Measurements from ENCODE around the gene SH3GLB2. TPM values are rescaled to one million over a fixed set of nuclear protein-coding genes. Genes with fewer than 3 reads are reported as not detected.

SH3GLB2 gene
- total and polyA plus RNA-seq, 10 of the 15 experiments (the other 5 are each of a cell fraction or from before 2014, with no cell fraction given): 0.21 to 61.3 (median 30.8) TPM

DNA sequence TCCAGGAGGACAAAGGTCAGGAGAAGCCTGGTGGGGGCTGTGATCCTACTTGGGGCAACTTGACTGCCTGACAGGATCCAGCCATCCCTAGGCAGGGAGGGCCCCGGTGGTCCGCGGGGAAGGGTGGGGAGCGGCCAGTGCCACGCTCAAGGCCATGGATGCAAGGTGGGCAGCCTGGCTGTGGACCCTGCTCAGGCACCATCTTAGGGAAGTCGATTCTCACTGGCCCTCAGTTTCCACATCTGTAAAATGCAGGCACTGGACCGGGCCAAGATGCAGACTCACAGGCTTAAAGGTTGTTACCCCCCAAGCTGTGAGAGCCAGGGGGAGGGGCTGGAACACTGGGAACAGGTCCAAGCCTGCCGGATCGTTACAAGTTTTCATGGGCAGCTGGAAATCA is 44.0 kb upstream of the SH3GLB2 start:
- intact Hi-C loops (cut with micrococcal nuclease; ENCODE audit: unreplicated experiment) (no loop called here), in situ Hi-C loops (cut with MboI) (no loop called here)
- H3K79me2 ChIP-seq (ENCODE audit: control insufficient read depth, insufficient read depth, low read length): no peaks in the 10 kb centered on the region
- H3K9me3 ChIP-seq (replicated peaks; ENCODE audit: control insufficient read depth, insufficient read depth, low read length): no peaks in the 10 kb centered on the region
- no TSS peak for BruUV-seq (replicated peaks)
- DNase-seq (ENCODE audit: low read depth, low spot score) (no peak), ATAC-seq (no peak), FAIRE-seq (no peak)
- SMC1A ChIA-PET (ENCODE audit: uncharacterized antibody, unreplicated experiment): no interaction called here
- H3K4me3 ChIP-seq: no peak overlapping the region
- POLR2A ChIA-PET: no interaction called here
- no peak overlapping the region for H2AFZ ChIP-seq (ENCODE audit: control insufficient read depth, low read depth, low read length)
- no peak overlapping the region for H3K27ac ChIP-seq (ENCODE audit: control insufficient read depth, insufficient read depth)
- WGBS (ENCODE audit: insufficient coverage, insufficient replicate concordance, low lambda C conversion rate, missing lambda C conversion rate): 92% methylated on average over 9 of the region's 9 CpGs
- no peak overlapping the region for H3K4me2 ChIP-seq (ENCODE audit: control insufficient read depth, insufficient read depth)
- H3K27me3 ChIP-seq (replicated peaks in 1 of 2; ENCODE audit: control insufficient read depth in 2 of 2, insufficient read depth in 2 of 2, low read length in 1 of 2): no peaks in the 10 kb centered on the region
- CTCF ChIA-PET: no interaction called here
- no peak overlapping the region for H3K9ac ChIP-seq (ENCODE audit: control insufficient read depth, insufficient read depth, low read length)
- no peaks in the 10 kb centered on the region; a peak in 2 of 4 replicates for H3K36me3 ChIP-seq (ENCODE audit: control insufficient read depth in 2 of 2, insufficient read depth in 2 of 2, low read length in 1 of 2)
- RAD21 ChIA-PET (ENCODE audit: unreplicated experiment): no interaction called here
- no peaks in the 10 kb centered on the region for H4K20me1 ChIP-seq (ENCODE audit: control insufficient read depth, insufficient read depth)
- H3K4me1 ChIP-seq (ENCODE audit: control insufficient read depth, insufficient read depth, low read length): peaks cover 12% of the 10 kb centered on the region
- TF ChIP-seq JUNB (IDR thresholded peaks at IDR 0.05): no peak
- TF ChIP-seq, protein P1, sequence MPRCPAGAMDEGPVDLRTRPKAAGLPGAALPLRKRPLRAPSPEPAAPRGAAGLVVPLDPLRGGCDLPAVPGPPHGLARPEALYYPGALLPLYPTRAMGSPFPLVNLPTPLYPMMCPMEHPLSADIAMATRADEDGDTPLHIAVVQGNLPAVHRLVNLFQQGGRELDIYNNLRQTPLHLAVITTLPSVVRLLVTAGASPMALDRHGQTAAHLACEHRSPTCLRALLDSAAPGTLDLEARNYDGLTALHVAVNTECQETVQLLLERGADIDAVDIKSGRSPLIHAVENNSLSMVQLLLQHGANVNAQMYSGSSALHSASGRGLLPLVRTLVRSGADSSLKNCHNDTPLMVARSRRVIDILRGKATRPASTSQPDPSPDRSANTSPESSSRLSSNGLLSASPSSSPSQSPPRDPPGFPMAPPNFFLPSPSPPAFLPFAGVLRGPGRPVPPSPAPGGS (IDR thresholded peaks at IDR 0.05; ENCODE audit: borderline replicate concordance, insufficient read depth, low read depth, low read length, poor library complexity, severe bottlenecking): no peak
- no peak for TF ChIP-seq DPF2 (IDR thresholded peaks at IDR 0.05)
- no peak for TF ChIP-seq NBN (IDR thresholded peaks at IDR 0.05)
- TF ChIP-seq, protein P2, sequence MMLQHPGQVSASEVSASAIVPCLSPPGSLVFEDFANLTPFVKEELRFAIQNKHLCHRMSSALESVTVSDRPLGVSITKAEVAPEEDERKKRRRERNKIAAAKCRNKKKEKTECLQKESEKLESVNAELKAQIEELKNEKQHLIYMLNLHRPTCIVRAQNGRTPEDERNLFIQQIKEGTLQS (IDR thresholded peaks at IDR 0.05; ENCODE audit: borderline replicate concordance, extremely low read depth, low read depth, low read length): no peak
- TF ChIP-seq NR2F1 (conservative IDR thresholded peaks at IDR 0.05): no peak
- no peak for TF ChIP-seq CHD2 (IDR thresholded peaks at IDR 0.05; ENCODE audit: borderline replicate concordance, low read depth, low read length)
- TF ChIP-seq NR2C1 (IDR thresholded peaks at IDR 0.05): no peak
- TF ChIP-seq TARDBP (IDR thresholded peaks at IDR 0.05; ENCODE audit: borderline replicate concordance): no peak
- TF ChIP-seq, protein P3, sequence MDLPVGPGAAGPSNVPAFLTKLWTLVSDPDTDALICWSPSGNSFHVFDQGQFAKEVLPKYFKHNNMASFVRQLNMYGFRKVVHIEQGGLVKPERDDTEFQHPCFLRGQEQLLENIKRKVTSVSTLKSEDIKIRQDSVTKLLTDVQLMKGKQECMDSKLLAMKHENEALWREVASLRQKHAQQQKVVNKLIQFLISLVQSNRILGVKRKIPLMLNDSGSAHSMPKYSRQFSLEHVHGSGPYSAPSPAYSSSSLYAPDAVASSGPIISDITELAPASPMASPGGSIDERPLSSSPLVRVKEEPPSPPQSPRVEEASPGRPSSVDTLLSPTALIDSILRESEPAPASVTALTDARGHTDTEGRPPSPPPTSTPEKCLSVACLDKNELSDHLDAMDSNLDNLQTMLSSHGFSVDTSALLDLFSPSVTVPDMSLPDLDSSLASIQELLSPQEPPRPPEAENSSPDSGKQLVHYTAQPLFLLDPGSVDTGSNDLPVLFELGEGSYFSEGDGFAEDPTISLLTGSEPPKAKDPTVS (IDR thresholded peaks at IDR 0.05; ENCODE audit: low read depth, low read length): no peak
- no peak for TF ChIP-seq FOXM1 (IDR thresholded peaks at IDR 0.05; ENCODE audit: low read depth, low read length)
- TF ChIP-seq NFYB (IDR thresholded peaks at IDR 0.05; ENCODE audit: insufficient read depth, low read depth, low read length): no peak
- no peak for TF ChIP-seq GATAD2B (conservative IDR thresholded peaks at IDR 0.05; ENCODE audit: low read depth)
- no peak for TF ChIP-seq GABPA (IDR thresholded peaks at IDR 0.05; ENCODE audit: low read depth)
- TF ChIP-seq PRDM15 (CRISPR knock-in tag; IDR thresholded peaks at IDR 0.05): no peak
- TF ChIP-seq, protein P4, sequence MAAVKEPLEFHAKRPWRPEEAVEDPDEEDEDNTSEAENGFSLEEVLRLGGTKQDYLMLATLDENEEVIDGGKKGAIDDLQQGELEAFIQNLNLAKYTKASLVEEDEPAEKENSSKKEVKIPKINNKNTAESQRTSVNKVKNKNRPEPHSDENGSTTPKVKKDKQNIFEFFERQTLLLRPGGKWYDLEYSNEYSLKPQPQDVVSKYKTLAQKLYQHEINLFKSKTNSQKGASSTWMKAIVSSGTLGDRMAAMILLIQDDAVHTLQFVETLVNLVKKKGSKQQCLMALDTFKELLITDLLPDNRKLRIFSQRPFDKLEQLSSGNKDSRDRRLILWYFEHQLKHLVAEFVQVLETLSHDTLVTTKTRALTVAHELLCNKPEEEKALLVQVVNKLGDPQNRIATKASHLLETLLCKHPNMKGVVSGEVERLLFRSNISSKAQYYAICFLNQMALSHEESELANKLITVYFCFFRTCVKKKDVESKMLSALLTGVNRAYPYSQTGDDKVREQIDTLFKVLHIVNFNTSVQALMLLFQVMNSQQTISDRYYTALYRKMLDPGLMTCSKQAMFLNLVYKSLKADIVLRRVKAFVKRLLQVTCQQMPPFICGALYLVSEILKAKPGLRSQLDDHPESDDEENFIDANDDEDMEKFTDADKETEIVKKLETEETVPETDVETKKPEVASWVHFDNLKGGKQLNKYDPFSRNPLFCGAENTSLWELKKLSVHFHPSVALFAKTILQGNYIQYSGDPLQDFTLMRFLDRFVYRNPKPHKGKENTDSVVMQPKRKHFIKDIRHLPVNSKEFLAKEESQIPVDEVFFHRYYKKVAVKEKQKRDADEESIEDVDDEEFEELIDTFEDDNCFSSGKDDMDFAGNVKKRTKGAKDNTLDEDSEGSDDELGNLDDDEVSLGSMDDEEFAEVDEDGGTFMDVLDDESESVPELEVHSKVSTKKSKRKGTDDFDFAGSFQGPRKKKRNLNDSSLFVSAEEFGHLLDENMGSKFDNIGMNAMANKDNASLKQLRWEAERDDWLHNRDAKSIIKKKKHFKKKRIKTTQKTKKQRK (IDR thresholded peaks at IDR 0.05; ENCODE audit: low read depth, low read length): no peak
